Astrocyte (in vitro differentiated cells and primary cell): ENCODE data around the gene DPCD. TPM values are rescaled to one million over a fixed set of nuclear protein-coding genes. Genes with fewer than 3 reads are reported as not detected.

Experiments
- DNase-seq: peaks from one replicate; pipeline ENCODE4 v3.0.0-alpha.2; 2010; ENCODE audit warnings: low read depth
- FAIRE-seq: peaks from 2 replicates; lab custom pipeline; 2011; peaks lifted over from hg19 to GRCh38; lab: Jason Lieb, UNC
- H2AFZ ChIP-seq: 2 replicates; pipeline ENCODE4 v1.6.0; 2012; ENCODE audit warnings: low read depth, low read length, inconsistent platforms
- H3K27ac ChIP-seq: 2 replicates; pipeline ENCODE4 v1.5.1; 2011; ENCODE audit warnings: low read depth, low read length, inconsistent platforms
- H3K27me3 ChIP-seq: 2 replicates; pipeline ENCODE4 v1.6.0; 2011; ENCODE audit warnings: low read length, inconsistent platforms; ENCODE audit not compliant: insufficient read depth
- H3K36me3 ChIP-seq: 2 replicates; pipeline ENCODE4 v1.5.1; 2011; ENCODE audit warnings: low read length, inconsistent platforms; ENCODE audit not compliant: insufficient read depth
- H3K4me1 ChIP-seq: 2 replicates; pipeline ENCODE4 v1.5.1; 2011; ENCODE audit warnings: low read length, inconsistent platforms; ENCODE audit not compliant: insufficient read depth
- H3K4me2 ChIP-seq: 2 replicates; pipeline ENCODE4 v1.6.0; 2012; ENCODE audit warnings: low read length, inconsistent platforms
- H3K4me3 ChIP-seq: 2 replicates; pipeline ENCODE4 v1.5.1; 2011; ENCODE audit warnings: low read depth, mild to moderate bottlenecking, low read length, inconsistent platforms; ENCODE audit not compliant: insufficient read depth
- H3K79me2 ChIP-seq: 2 replicates; pipeline ENCODE4 v1.6.0; 2012; ENCODE audit warnings: mild to moderate bottlenecking, low read length, inconsistent platforms; ENCODE audit not compliant: insufficient read depth
- H3K9ac ChIP-seq: 2 replicates; pipeline ENCODE4 v1.6.0; 2012; ENCODE audit warnings: mild to moderate bottlenecking, low read length, inconsistent platforms
- H3K9me3 ChIP-seq: 2 replicates; pipeline ENCODE4 v1.5.1; 2012; ENCODE audit warnings: low read depth, mild to moderate bottlenecking, low read length, inconsistent platforms; ENCODE audit not compliant: insufficient read depth
- H4K20me1 ChIP-seq: 2 replicates; pipeline ENCODE4 v1.6.0; 2012; ENCODE audit warnings: low read length, inconsistent platforms; ENCODE audit not compliant: insufficient read depth
- H3K27ac Mint-ChIP-seq: one replicate; pipeline ENCODE4 v1.8.0; 2021; ENCODE audit warnings: mild to moderate bottlenecking, mixed read lengths; ENCODE audit not compliant: unreplicated experiment
- H3K27me3 Mint-ChIP-seq: one replicate; pipeline ENCODE4 v1.8.0; 2021; ENCODE audit warnings: low read depth, mixed read lengths; ENCODE audit not compliant: unreplicated experiment
- H3K36me3 Mint-ChIP-seq: one replicate; pipeline ENCODE4 v1.8.0; 2021; ENCODE audit warnings: low read depth, mixed read lengths; ENCODE audit not compliant: unreplicated experiment
- H3K4me1 Mint-ChIP-seq: one replicate; pipeline ENCODE4 v1.8.0; 2021; ENCODE audit warnings: low read depth, mixed read lengths; ENCODE audit not compliant: unreplicated experiment
- H3K4me3 Mint-ChIP-seq: one replicate; pipeline ENCODE4 v1.8.0; 2021; ENCODE audit warnings: mild to moderate bottlenecking, moderate library complexity, mixed read lengths; ENCODE audit not compliant: unreplicated experiment
- H3K9me3 Mint-ChIP-seq: one replicate; pipeline ENCODE4 v1.8.0; 2021; ENCODE audit warnings: mild to moderate bottlenecking, mixed read lengths; ENCODE audit not compliant: unreplicated experiment
- EZH2 ChIP-seq: IDR thresholded peaks from 2 replicates; pipeline ENCODE4 v1.6.1; 2012; ENCODE audit warnings: mild to moderate bottlenecking, low read length, inconsistent platforms; ENCODE audit not compliant: insufficient read depth
- total RNA-seq: library from RNA; stranded (reverse); gene quantifications from 2 replicates; pipeline ENCODE4 v1.2.1, GENCODE V29; 2021
- TF ChIP-seq, protein P1 (sequence below): IDR thresholded peaks from 2 replicates; pipeline ENCODE4 v1.5.1; 2011; ENCODE audit warnings: low read depth, mild to moderate bottlenecking, inconsistent platforms, low read length, moderate library complexity; ENCODE audit not compliant: insufficient read depth

Gene DPCD
- total RNA-seq, 1 donor from 2014 or later: 39.4 TPM

DNA sequence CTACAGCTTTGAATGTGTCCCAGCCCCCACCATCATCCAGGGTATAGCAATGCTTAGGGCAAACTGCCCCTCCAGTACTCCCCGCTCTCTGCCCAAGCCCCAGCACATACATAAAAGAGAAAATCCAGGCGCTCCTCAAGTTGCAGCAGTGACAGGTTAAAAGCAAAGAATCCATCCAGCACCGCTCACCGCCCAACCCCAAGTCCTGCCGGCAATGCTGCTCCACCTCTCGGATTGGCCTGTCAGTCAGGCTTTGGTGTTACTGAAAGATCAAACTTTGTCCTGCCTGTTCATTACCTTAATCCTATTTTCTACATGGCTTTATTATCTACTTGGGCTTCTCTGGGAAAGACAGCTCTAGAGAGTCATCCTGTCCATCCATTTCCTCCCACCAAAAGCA lies 31.9 kb downstream of the DPCD start:
- H3K27ac ChIP-seq: no peak overlapping the region
- H3K9me3 ChIP-seq: no peaks in the 10 kb centered on the region
- H2AFZ ChIP-seq: no peak overlapping the region
- no peak for DNase-seq
- no peak for FAIRE-seq
- H3K27me3 ChIP-seq: no peaks in the 10 kb centered on the region
- Mint-ChIP-seq H3K36me3 (peaks cover 31% of the 10 kb centered on the region), H3K4me3 (no peak overlapping the region), H3K27ac (no peak overlapping the region), H3K9me3 (no peaks in the 10 kb centered on the region), H3K4me1 (peaks cover 5% of the 10 kb centered on the region), H3K27me3 (no peaks in the 10 kb centered on the region)
- no peaks in the 10 kb centered on the region for H3K36me3 ChIP-seq
- no peak overlapping the region for H3K4me3 ChIP-seq
- peaks cover 14% of the 10 kb centered on the region for H4K20me1 ChIP-seq
- H3K9ac ChIP-seq: no peak overlapping the region
- H3K4me1 ChIP-seq: no peaks in the 10 kb centered on the region
- no peaks in the 10 kb centered on the region for H3K79me2 ChIP-seq
- H3K4me2 ChIP-seq: no peak overlapping the region
- TF ChIP-seq EZH2: no peak
- TF ChIP-seq, protein P1, sequence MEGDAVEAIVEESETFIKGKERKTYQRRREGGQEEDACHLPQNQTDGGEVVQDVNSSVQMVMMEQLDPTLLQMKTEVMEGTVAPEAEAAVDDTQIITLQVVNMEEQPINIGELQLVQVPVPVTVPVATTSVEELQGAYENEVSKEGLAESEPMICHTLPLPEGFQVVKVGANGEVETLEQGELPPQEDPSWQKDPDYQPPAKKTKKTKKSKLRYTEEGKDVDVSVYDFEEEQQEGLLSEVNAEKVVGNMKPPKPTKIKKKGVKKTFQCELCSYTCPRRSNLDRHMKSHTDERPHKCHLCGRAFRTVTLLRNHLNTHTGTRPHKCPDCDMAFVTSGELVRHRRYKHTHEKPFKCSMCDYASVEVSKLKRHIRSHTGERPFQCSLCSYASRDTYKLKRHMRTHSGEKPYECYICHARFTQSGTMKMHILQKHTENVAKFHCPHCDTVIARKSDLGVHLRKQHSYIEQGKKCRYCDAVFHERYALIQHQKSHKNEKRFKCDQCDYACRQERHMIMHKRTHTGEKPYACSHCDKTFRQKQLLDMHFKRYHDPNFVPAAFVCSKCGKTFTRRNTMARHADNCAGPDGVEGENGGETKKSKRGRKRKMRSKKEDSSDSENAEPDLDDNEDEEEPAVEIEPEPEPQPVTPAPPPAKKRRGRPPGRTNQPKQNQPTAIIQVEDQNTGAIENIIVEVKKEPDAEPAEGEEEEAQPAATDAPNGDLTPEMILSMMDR: no peak

DNA sequence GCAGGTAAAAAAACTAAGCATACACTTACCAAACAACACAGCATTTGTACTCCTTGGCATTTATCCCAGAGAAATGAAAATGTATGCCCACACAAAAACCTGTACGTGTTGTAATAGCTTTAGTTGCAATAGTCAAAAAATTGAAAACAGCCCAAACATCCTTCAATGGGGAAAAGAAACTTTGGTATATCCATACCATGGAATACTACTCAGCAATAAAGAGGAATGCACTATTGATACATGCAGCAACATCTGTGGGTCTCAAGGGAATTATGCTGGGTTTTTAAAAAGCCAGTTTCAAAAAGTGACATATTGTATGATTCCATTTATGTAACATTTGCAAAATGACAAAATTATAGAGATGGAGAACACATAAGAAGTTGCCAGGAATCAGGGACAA lies 35.4 kb downstream of the DPCD start:
- Histone ChIP-seq H3K36me3 (no peaks in the 10 kb centered on the region), H2AFZ (no peak overlapping the region), H3K27ac (no peak overlapping the region), H3K79me2 (no peaks in the 10 kb centered on the region), H3K4me3 (no peak overlapping the region), H4K20me1 (peaks cover 5% of the 10 kb centered on the region), H3K4me1 (no peaks in the 10 kb centered on the region), H3K4me2 (no peak overlapping the region), H3K9me3 (no peaks in the 10 kb centered on the region), H3K27me3 (no peaks in the 10 kb centered on the region), H3K9ac (no peak overlapping the region)
- Mint-ChIP-seq H3K27me3 (no peaks in the 10 kb centered on the region), H3K27ac (no peak overlapping the region), H3K36me3 (peaks cover 29% of the 10 kb centered on the region), H3K4me3 (no peak overlapping the region), H3K9me3 (no peaks in the 10 kb centered on the region), H3K4me1 (no peaks in the 10 kb centered on the region)
- TF ChIP-seq, protein P1: no peak
- no peak for TF ChIP-seq EZH2
- no peak for FAIRE-seq
- no peak for DNase-seq

DNA sequence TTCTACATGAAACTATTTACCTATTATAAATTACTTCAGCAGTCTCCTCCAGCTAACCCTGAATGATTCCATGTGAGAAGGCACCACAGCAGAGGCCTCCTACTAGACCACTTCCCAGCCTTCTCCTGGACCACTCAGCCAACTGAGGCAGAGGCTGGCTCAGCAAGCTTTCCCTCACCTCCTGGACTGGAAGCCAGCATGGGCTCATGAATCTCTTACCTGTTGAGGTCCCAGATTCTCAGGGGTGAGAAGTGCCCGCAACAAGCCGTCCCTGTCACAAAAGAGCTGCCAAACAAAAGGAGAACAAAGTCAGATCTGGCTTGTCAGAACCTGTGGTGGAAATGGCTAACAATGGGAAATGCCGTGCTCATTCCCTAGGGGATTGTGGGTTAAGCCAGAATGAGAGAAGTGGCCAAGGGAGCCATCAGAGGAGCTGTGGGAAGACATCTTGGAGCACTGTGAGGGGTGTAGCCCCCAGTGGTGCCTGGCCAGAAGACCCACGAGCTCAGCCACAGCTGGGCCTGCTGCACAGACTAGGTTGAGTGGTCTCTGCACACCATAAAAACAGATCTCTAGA lies 36.5 kb downstream of the DPCD start:
- no peak for FAIRE-seq
- TF ChIP-seq, protein P1: no peak
- TF ChIP-seq EZH2: no peak

More for the DNA sequence above, 36.5 kb downstream of the DPCD start:
- Mint-ChIP-seq H3K27ac (no peak overlapping the region), H3K4me3 (no peak overlapping the region), H3K36me3 (peaks cover 30% of the 10 kb centered on the region), H3K27me3 (no peaks in the 10 kb centered on the region), H3K9me3 (no peaks in the 10 kb centered on the region), H3K4me1 (no peaks in the 10 kb centered on the region)
- Histone ChIP-seq H3K9me3 (no peaks in the 10 kb centered on the region), H3K27me3 (no peaks in the 10 kb centered on the region), H3K36me3 (no peaks in the 10 kb centered on the region), H3K4me1 (no peaks in the 10 kb centered on the region), H2AFZ (no peak overlapping the region), H3K4me3 (no peak overlapping the region), H3K4me2 (no peak overlapping the region), H3K27ac (no peak overlapping the region), H3K79me2 (no peaks in the 10 kb centered on the region), H4K20me1 (peaks cover 7% of the 10 kb centered on the region), H3K9ac (no peak overlapping the region)
- DNase-seq: no peak
